Endothelial cell of umbilical vein (primary cell): ENCODE measurements around the gene SYNPO.

Source experiments
- EZH2 ChIP-seq: IDR thresholded peaks from 2 replicates; pipeline ENCODE4 v1.6.1; 2012; ENCODE audit warnings: borderline replicate concordance, low read depth, mild to moderate bottlenecking, moderate library complexity, low read length, inconsistent platforms; ENCODE audit not compliant: severe bottlenecking
- FOS ChIP-seq: IDR thresholded peaks from 2 replicates; pipeline ENCODE4 v1.6.1; 2011; ENCODE audit warnings: mild to moderate bottlenecking, low read length, moderate library complexity, borderline replicate concordance; ENCODE audit not compliant: insufficient read depth
- JUN ChIP-seq: IDR thresholded peaks from 2 replicates; pipeline ENCODE4 v1.6.1; 2011; ENCODE audit warnings: borderline replicate concordance, low read depth; ENCODE audit not compliant: insufficient read length, insufficient read depth
- MYC ChIP-seq: IDR thresholded peaks from one replicate; pipeline ENCODE4 v1.6.1; 2011; ENCODE audit warnings: mild to moderate bottlenecking, low read depth, low read length
- POLR2A ChIP-seq: IDR thresholded peaks from 2 replicates; pipeline ENCODE4 v1.6.1; 2012; ENCODE audit warnings: low read depth, mild to moderate bottlenecking, control low read depth, low read length
- POLR2AphosphoS5 ChIP-seq: IDR thresholded peaks from 2 replicates; pipeline ENCODE4 v1.6.1; 2012; ENCODE audit warnings: low read depth, mild to moderate bottlenecking, control low read depth, low read length, moderate library complexity; ENCODE audit not compliant: insufficient read depth
- TF ChIP-seq, protein P1 (sequence below), 2 donors: IDR thresholded peaks; 1 replicate in 1 of 2; 2 replicates in 1 of 2; pipeline ENCODE4 v1.5.1; 2011; ENCODE audit warnings: low read length in 2 of 2, mild to moderate bottlenecking in 2 of 2, moderate library complexity in 2 of 2, control low read depth in 1 of 2, inconsistent platforms in 1 of 2, low read depth in 1 of 2; ENCODE audit not compliant: insufficient read depth in 1 of 2; ENCODE audit errors: extremely low read depth in 1 of 2
- TF ChIP-seq, protein P2 (sequence below): IDR thresholded peaks from 2 replicates; pipeline ENCODE4 v1.6.1; 2011; ENCODE audit not compliant: insufficient read depth, insufficient read length

DNA sequence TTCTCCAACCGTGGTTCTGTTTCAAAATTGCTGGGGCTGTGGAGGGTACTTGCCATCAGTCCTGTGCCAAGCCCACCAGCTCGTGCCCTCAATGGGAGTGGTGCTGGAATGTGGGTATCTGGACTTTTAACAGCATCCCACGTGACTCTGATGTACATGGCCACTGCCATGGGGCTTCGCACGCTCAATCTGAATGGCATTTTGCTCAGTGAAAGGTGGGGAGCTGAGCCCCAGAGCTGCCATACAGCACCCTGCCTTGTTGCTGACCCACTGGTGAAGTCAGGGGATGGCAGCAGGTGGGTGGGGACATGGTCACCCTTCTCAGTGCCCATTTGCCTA, 16.6 kb upstream of the SYNPO start:
- no peak for TF ChIP-seq EZH2
- TF ChIP-seq, protein P1, sequence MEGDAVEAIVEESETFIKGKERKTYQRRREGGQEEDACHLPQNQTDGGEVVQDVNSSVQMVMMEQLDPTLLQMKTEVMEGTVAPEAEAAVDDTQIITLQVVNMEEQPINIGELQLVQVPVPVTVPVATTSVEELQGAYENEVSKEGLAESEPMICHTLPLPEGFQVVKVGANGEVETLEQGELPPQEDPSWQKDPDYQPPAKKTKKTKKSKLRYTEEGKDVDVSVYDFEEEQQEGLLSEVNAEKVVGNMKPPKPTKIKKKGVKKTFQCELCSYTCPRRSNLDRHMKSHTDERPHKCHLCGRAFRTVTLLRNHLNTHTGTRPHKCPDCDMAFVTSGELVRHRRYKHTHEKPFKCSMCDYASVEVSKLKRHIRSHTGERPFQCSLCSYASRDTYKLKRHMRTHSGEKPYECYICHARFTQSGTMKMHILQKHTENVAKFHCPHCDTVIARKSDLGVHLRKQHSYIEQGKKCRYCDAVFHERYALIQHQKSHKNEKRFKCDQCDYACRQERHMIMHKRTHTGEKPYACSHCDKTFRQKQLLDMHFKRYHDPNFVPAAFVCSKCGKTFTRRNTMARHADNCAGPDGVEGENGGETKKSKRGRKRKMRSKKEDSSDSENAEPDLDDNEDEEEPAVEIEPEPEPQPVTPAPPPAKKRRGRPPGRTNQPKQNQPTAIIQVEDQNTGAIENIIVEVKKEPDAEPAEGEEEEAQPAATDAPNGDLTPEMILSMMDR (IDR thresholded peaks at IDR 0.05; ENCODE audit: extremely low read depth in 1 of 2, insufficient read depth in 1 of 2, low read depth in 1 of 2, low read length in 2 of 2), result no peak
- TF ChIP-seq, protein P2, sequence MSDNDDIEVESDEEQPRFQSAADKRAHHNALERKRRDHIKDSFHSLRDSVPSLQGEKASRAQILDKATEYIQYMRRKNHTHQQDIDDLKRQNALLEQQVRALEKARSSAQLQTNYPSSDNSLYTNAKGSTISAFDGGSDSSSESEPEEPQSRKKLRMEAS, result no peak
- no peak for TF ChIP-seq POLR2A
- no peak for TF ChIP-seq FOS
- TF ChIP-seq POLR2AphosphoS5, result no peak
- TF ChIP-seq MYC, result no peak
- TF ChIP-seq JUN, result no peak
